CD14-positive monocyte (primary cell): ENCODE data around the gene TRAPPC5. TPM values are rescaled to one million over a fixed set of nuclear protein-coding genes. Genes with fewer than 3 reads are reported as not detected.

Experiments used
- DNase-seq, 3 donors: peaks; one replicate each; pipeline ENCODE4 v3.0.0-alpha.2; 2011 to 2022
- H2AFZ ChIP-seq: 2 replicates; pipeline ENCODE4 v1.6.0; 2012; ENCODE audit warnings: mild to moderate bottlenecking, low read depth, low read length, inconsistent platforms; ENCODE audit not compliant: insufficient read depth, poor library complexity, severe bottlenecking
- H3K27ac ChIP-seq, 2 donors: 1 replicate in 1 of 2; 2 replicates in 1 of 2; pipeline ENCODE4 v1.5.1; 2012 to 2013; ENCODE audit warnings: low read length in 2 of 2, control low read depth in 1 of 2, inconsistent platforms in 1 of 2, low read depth in 1 of 2, mild to moderate bottlenecking in 1 of 2
- H3K27me3 ChIP-seq, 2 donors: one replicate each; pipeline versions ENCODE4 v1.6.0 to v1.6.1; 2011 to 2013; ENCODE audit warnings: low read length in 2 of 2; ENCODE audit not compliant: control insufficient read depth in 2 of 2, insufficient read depth in 2 of 2
- H3K36me3 ChIP-seq, 2 donors: replicated peaks in 1 of 2; 1 replicate in 1 of 2; 2 replicates in 1 of 2; pipeline versions ENCODE4 v1.5.1 to v1.6.1; 2012 to 2013; ENCODE audit warnings: low read length in 2 of 2, control low read depth in 1 of 2, inconsistent platforms in 1 of 2, mild to moderate bottlenecking in 1 of 2; ENCODE audit not compliant: insufficient read depth in 2 of 2, control insufficient read depth in 1 of 2
- H3K4me1 ChIP-seq, 2 donors: 1 replicate in 1 of 2; 2 replicates in 1 of 2; pipeline versions ENCODE4 v1.5.1 to v1.6.1; 2012 to 2013; ENCODE audit warnings: low read length in 2 of 2, control low read depth in 1 of 2, inconsistent platforms in 1 of 2, mild to moderate bottlenecking in 1 of 2, moderate library complexity in 1 of 2; ENCODE audit not compliant: insufficient read depth in 2 of 2, control insufficient read depth in 1 of 2
- H3K4me2 ChIP-seq: replicated peaks from 2 replicates; pipeline ENCODE3; 2012; ENCODE audit warnings: low read length, moderate library complexity, mild to moderate bottlenecking; ENCODE audit not compliant: poor library complexity, severe bottlenecking; ENCODE audit errors: extremely low read depth
- H3K4me3 ChIP-seq, 3 experiments: fragments of 200-600 bp in 1 of 3; sonication (generic) in 1 of 3; replicated peaks in 1 of 3; 1 replicate in 2 of 3; 2 replicates in 1 of 3; pipeline ENCODE4 v1.5.1; 2011 to 2013; ENCODE audit warnings: low read length in 3 of 3, mild to moderate bottlenecking in 3 of 3, control low read depth in 2 of 3, low read depth in 2 of 3, inconsistent platforms in 1 of 3, moderate library complexity in 1 of 3
- H3K79me2 ChIP-seq: 2 replicates; pipeline ENCODE4 v1.6.0; 2012; ENCODE audit warnings: mild to moderate bottlenecking, control low read depth, inconsistent platforms, low read length, moderate library complexity; ENCODE audit not compliant: insufficient read depth
- H3K9ac ChIP-seq: 2 replicates; pipeline ENCODE4 v1.6.0; 2017; ENCODE audit warnings: low read length, mild to moderate bottlenecking; ENCODE audit not compliant: insufficient read depth, poor library complexity, severe bottlenecking
- H3K9me3 ChIP-seq, 2 donors: replicated peaks in 1 of 2; 1 replicate in 1 of 2; 2 replicates in 1 of 2; pipeline versions ENCODE4 v1.5.1 to v1.6.1; 2012 to 2013; ENCODE audit warnings: low read length in 2 of 2, control low read depth in 1 of 2; ENCODE audit not compliant: control insufficient read depth in 1 of 2, insufficient read depth in 1 of 2
- H4K20me1 ChIP-seq: 2 replicates; pipeline ENCODE4 v1.6.0; 2012; ENCODE audit warnings: mild to moderate bottlenecking, low read length, control low read depth, moderate library complexity; ENCODE audit not compliant: insufficient read depth
- H3K27ac Mint-ChIP-seq, 7 donors: one replicate each; pipeline ENCODE4 v1.8.0; 2020; ENCODE audit warnings: mild to moderate bottlenecking in 7 of 7, mixed read lengths in 7 of 7, moderate library complexity in 6 of 7, inconsistent platforms in 2 of 7
- H3K27me3 Mint-ChIP-seq, 3 donors: one replicate each; pipeline ENCODE4 v1.8.0; 2021 to 2022; ENCODE audit warnings: low read depth in 3 of 3, mild to moderate bottlenecking in 3 of 3, mixed read lengths in 3 of 3, moderate library complexity in 3 of 3, inconsistent platforms in 1 of 3
- H3K36me3 Mint-ChIP-seq, 2 donors: one replicate each; pipeline ENCODE4 v1.8.0; 2020; ENCODE audit warnings: mixed read lengths in 2 of 2, inconsistent platforms in 1 of 2, mild to moderate bottlenecking in 1 of 2
- H3K4me1 Mint-ChIP-seq: one replicate; pipeline ENCODE4 v1.8.0; 2020; ENCODE audit warnings: mild to moderate bottlenecking, mixed read lengths
- H3K4me3 Mint-ChIP-seq, 2 donors: one replicate each; pipeline ENCODE4 v1.8.0; 2020; ENCODE audit warnings: mild to moderate bottlenecking in 2 of 2, mixed read lengths in 2 of 2, moderate library complexity in 1 of 2
- H3K9me3 Mint-ChIP-seq, 7 donors: one replicate each; pipeline ENCODE4 v1.8.0; 2020 to 2022; ENCODE audit warnings: mixed read lengths in 7 of 7, mild to moderate bottlenecking in 6 of 7, moderate library complexity in 6 of 7, inconsistent platforms in 2 of 7
- CTCF ChIP-seq: fragments of 200-600 bp; IDR thresholded peaks from one replicate; pipeline ENCODE4 v1.8.0; 2022; ENCODE audit warnings: antibody characterized with exemption, mild to moderate bottlenecking
- WGBS: methylation state at CpG from one replicate; pipeline ENCODE4 v1.1.5; 2013; ENCODE audit warnings: missing lambda C conversion rate; ENCODE audit not compliant: insufficient coverage; 5-methylcytosine and 5-hydroxymethylcytosine counted together
- intact Hi-C, 2 donors: fragments of 100-400 bp; cut with micrococcal nuclease; formaldehyde crosslinking; loops; one replicate each; pipeline versions ENCODE4 v1.15.0 to v1.15.1; 2023
- polyA plus RNA-seq, 3 donors: library from polyadenylated mRNA; depleted of rRNA in 1 of 3; unstranded in 2 of 3; stranded (reverse) in 1 of 3; fragments of 300-500 nt in 2 of 3; fragments of >200 nt in 1 of 3; fragmentation: Illumina TruSeq in 2 of 3; gene quantifications; 1 replicate in 2 of 3; 2 replicates in 1 of 3; pipeline ENCODE4 v1.2.3, GENCODE V29; 2012 to 2021

Gene TRAPPC5
- polyA plus RNA-seq, 3 donors, result 126 to 449 (median 414) TPM

GRCh38 chr19:7663706-7664105 is 16.9 kb upstream of the TRAPPC5 start:
- Histone ChIP-seq H3K9ac (no peak overlapping the region), H3K4me3 (no peak overlapping the region), H3K79me2 (peaks cover 4% of the 10 kb centered on the region), H3K27me3 (no peaks in the 10 kb centered on the region), H3K27ac (no peak overlapping the region), H3K4me2 (no peak overlapping the region), H4K20me1 (no peaks in the 10 kb centered on the region), H3K9me3 (no peaks in the 10 kb centered on the region), H3K36me3 (no peaks in the 10 kb centered on the region), H2AFZ (no peak overlapping the region), H3K4me1 (peaks cover 22 to 34% of the 10 kb centered on the region in 2 donors)
- no peak overlapping the region for H3K4me3 Mint-ChIP-seq
- DNase-seq, result no peak
- peaks cover 0 to 10% (median 0%) of the 10 kb centered on the region in 3 donors for H3K27me3 Mint-ChIP-seq
- no peak for TF ChIP-seq CTCF
- H3K4me1 Mint-ChIP-seq, result peaks cover 26% of the 10 kb centered on the region
- H3K9me3 Mint-ChIP-seq, result peaks cover 0 to 2% (median 0%) of the 10 kb centered on the region in 7 donors
- WGBS, result 100% methylated on average over 2 of the region's 7 CpGs
- H3K36me3 Mint-ChIP-seq, result no peaks in the 10 kb centered on the region
- no peak overlapping the region for H3K27ac Mint-ChIP-seq
- intact Hi-C loops, result no loop called here

DNA sequence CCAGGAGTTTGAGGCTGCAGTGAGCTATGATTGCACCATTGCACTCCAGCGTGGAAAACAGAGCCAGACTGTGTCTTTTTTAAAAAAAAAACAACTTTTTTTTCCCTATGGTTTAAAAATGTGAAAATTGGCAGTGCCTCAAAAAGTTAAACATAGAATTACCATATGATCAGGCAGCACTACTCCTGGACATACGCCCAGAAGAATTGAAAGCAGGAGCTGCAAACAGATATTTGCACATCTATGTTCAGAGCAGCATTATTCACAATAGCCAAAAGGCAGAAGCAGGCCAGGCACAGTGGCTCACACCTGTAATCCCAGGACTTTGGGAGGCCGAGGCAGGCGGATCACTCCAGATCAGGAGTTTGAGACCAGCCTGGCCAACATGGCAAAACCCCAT is 15.6 kb upstream of the TRAPPC5 start:
- H3K27ac Mint-ChIP-seq, result no peak overlapping the region
- no peak for DNase-seq
- Histone ChIP-seq H3K4me2 (no peak overlapping the region), H3K79me2 (peaks cover 15% of the 10 kb centered on the region), H4K20me1 (no peaks in the 10 kb centered on the region), H2AFZ (no peak overlapping the region), H3K27me3 (no peaks in the 10 kb centered on the region), H3K27ac (no peak overlapping the region), H3K9me3 (no peaks in the 10 kb centered on the region), H3K9ac (no peak overlapping the region), H3K4me1 (peaks cover 29 to 40% of the 10 kb centered on the region in 2 donors), H3K36me3 (no peaks in the 10 kb centered on the region), H3K4me3 (no peak overlapping the region)
- no peaks in the 10 kb centered on the region for H3K36me3 Mint-ChIP-seq
- no peak overlapping the region for H3K4me3 Mint-ChIP-seq
- H3K27me3 Mint-ChIP-seq, result peaks cover 0 to 10% (median 0%) of the 10 kb centered on the region in 3 donors
- 13% methylated on average over 1 of the region's 4 CpGs for WGBS
- intact Hi-C loops, result no loop called here
- peaks cover 0 to 2% (median 0%) of the 10 kb centered on the region in 7 donors for H3K9me3 Mint-ChIP-seq
- H3K4me1 Mint-ChIP-seq, result peaks cover 34% of the 10 kb centered on the region
- no peak for TF ChIP-seq CTCF
